MM.1S (cell line): ENCODE measurements around the gene PCF11.
A peak's percentile ranks its signal among the peaks of the same experiment; 100 is the strongest.

Source experiments
- DNase-seq: peaks from one replicate; pipeline ENCODE4 v3.0.0-alpha.2; 2015
- H2AFZ ChIP-seq: fragments of 300-600 bp; sonication (generic); 2 replicates; pipeline ENCODE4 v1.6.0; 2016; ENCODE audit warnings: antibody characterized with exemption, low read length
- H3F3A ChIP-seq: fragments of 300-600 bp; sonication (generic); 2 replicates; pipeline ENCODE4 v1.6.1; 2016; ENCODE audit warnings: mild to moderate bottlenecking, antibody characterized with exemption, low read length, moderate library complexity, mixed read lengths; ENCODE audit not compliant: insufficient read depth
- H3K27ac ChIP-seq: fragments of 300-600 bp; sonication (generic); 2 replicates; pipeline ENCODE4 v1.5.1; 2016; ENCODE audit warnings: mild to moderate bottlenecking, low read length
- H3K27me3 ChIP-seq: fragments of 300-600 bp; sonication (generic); replicated peaks from 2 replicates; pipeline ENCODE4 v1.6.0; 2016; ENCODE audit warnings: low read length; ENCODE audit not compliant: insufficient read depth
- H3K36me3 ChIP-seq: fragments of 300-600 bp; sonication (generic); replicated peaks from 2 replicates; pipeline ENCODE4 v1.6.1; 2016; ENCODE audit warnings: mild to moderate bottlenecking, low read length, mixed read lengths; ENCODE audit not compliant: insufficient read depth
- H3K4me1 ChIP-seq: fragments of 300-600 bp; sonication (generic); 2 replicates; pipeline ENCODE4 v1.6.1; 2016; ENCODE audit warnings: low read length, mixed read lengths
- H3K4me2 ChIP-seq: fragments of 300-600 bp; sonication (generic); 2 replicates; pipeline ENCODE4 v1.6.0; 2016; ENCODE audit warnings: low read depth, low read length
- H3K4me3 ChIP-seq: fragments of 300-600 bp; sonication (generic); 2 replicates; pipeline ENCODE4 v1.5.1; 2016; ENCODE audit warnings: low read length, mixed read lengths
- H3K79me2 ChIP-seq: fragments of 300-600 bp; sonication (generic); 2 replicates; pipeline ENCODE4 v1.6.1; 2016; ENCODE audit warnings: mixed run types, low read length, mixed read lengths
- H3K9ac ChIP-seq: fragments of 300-600 bp; sonication (generic); 2 replicates; pipeline ENCODE4 v1.6.1; 2016; ENCODE audit warnings: low read length, mixed read lengths
- H3K9me2 ChIP-seq: fragments of 300-600 bp; sonication (generic); replicated peaks from 2 replicates; pipeline ENCODE4 v1.6.1; 2016; ENCODE audit warnings: mild to moderate bottlenecking, low read length, mixed read lengths; ENCODE audit not compliant: insufficient read depth
- H3K9me3 ChIP-seq: fragments of 300-600 bp; sonication (generic); replicated peaks from 2 replicates; pipeline ENCODE4 v1.6.1; 2016; ENCODE audit warnings: mild to moderate bottlenecking, low read length, mixed read lengths; ENCODE audit not compliant: insufficient read depth
- H4K20me1 ChIP-seq: fragments of 300-600 bp; sonication (generic); 2 replicates; pipeline ENCODE4 v1.6.1; 2016; ENCODE audit warnings: mild to moderate bottlenecking, low read length, moderate library complexity, mixed read lengths; ENCODE audit not compliant: insufficient read depth
- EZH2 ChIP-seq: fragments of 300-600 bp; sonication (generic); optimal IDR thresholded peaks from 2 replicates; pipeline ENCODE3; 2017; ENCODE audit warnings: low read depth, mild to moderate bottlenecking, antibody characterized with exemption, low read length, mixed read lengths
- EZH2phosphoT487 ChIP-seq: fragments of 300-600 bp; sonication (generic); IDR thresholded peaks from 2 replicates; pipeline ENCODE4 v1.6.1; 2018; ENCODE audit warnings: antibody characterized with exemption, low read length
- TF ChIP-seq, protein P1 (sequence below): fragments of 300-600 bp; sonication (generic); IDR thresholded peaks from 2 replicates; pipeline ENCODE4 v1.5.1; 2016; ENCODE audit warnings: antibody characterized with exemption, low read length, mixed read lengths

The PCF11 gene

DNA sequence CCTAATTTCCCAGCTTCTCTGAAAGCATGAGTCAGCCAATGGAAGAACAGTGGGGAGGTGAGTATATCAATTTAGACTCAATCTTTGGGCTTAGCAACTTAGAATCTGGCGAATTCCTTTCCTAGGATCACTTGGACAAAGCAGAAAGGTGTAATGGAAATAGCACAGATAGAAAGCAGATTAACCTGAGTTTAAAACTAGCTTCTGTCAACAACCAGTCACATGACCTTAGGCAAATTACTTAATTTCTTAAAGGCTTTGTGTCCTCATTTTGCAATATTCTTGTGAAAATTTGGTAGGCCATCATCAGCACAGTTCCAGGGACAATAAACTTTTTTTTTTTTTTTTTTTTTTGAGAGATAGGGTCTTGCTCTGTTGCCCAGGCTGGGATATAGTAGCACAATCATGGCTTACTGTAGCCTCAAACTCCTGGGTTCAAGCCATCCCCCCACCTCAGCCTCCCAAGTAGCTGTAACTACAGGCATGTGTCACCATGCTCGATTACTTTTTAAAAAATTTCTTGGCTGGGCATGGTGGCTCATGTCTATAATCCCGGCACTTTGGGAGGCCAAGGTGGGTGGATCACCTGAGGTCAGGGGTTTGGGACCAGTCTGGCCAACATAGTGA lies 40.8 kb upstream of the PCF11 start:
- peak overlapping the region; percentile 62; the same call in 1 of the 2 replicates for H3K4me2 ChIP-seq

DNA sequence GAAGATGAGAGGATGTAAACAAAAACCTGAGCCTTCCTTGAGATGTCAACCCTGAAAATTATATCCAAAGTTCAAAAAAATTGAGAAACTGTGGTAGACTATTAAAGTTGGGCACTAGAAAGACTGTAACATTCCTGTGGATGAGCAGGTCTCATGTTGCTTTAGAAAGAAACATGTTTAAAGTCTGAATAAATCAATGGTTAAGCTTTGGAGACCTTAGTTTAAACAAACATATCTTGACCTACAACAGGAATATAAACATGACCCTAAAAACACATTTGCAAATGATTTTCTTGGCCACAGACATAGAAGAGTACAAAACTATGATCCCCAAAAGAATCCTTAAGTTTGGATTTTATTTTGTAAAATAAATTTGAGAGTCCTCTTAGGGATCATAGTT lies 38.1 kb upstream of the PCF11 start:
- H3K4me1 ChIP-seq: peaks cover 37% of the 10 kb centered on the region
- H3F3A ChIP-seq: peaks cover 22% of the 10 kb centered on the region
- H2AFZ ChIP-seq: peak overlapping the region; percentile 10; the same call in 1 of the 2 replicates
- no peaks in the 10 kb centered on the region for H3K9me2 ChIP-seq
- H3K27me3 ChIP-seq: no peaks in the 10 kb centered on the region
- no peak for DNase-seq
- TF ChIP-seq EZH2phosphoT487: no peak
- no peak for TF ChIP-seq EZH2
- TF ChIP-seq, protein P1, sequence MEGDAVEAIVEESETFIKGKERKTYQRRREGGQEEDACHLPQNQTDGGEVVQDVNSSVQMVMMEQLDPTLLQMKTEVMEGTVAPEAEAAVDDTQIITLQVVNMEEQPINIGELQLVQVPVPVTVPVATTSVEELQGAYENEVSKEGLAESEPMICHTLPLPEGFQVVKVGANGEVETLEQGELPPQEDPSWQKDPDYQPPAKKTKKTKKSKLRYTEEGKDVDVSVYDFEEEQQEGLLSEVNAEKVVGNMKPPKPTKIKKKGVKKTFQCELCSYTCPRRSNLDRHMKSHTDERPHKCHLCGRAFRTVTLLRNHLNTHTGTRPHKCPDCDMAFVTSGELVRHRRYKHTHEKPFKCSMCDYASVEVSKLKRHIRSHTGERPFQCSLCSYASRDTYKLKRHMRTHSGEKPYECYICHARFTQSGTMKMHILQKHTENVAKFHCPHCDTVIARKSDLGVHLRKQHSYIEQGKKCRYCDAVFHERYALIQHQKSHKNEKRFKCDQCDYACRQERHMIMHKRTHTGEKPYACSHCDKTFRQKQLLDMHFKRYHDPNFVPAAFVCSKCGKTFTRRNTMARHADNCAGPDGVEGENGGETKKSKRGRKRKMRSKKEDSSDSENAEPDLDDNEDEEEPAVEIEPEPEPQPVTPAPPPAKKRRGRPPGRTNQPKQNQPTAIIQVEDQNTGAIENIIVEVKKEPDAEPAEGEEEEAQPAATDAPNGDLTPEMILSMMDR: no peak
- H3K36me3 ChIP-seq: no peaks in the 10 kb centered on the region
- H3K79me2 ChIP-seq: no peaks in the 10 kb centered on the region
- H3K27ac ChIP-seq: peak overlapping the region; percentile 66; the same call in 1 of the 2 replicates
- no peaks in the 10 kb centered on the region for H4K20me1 ChIP-seq
- no peak overlapping the region for H3K4me3 ChIP-seq
- no peak overlapping the region for H3K9ac ChIP-seq
- H3K4me2 ChIP-seq: peak overlapping the region; percentile 62; the same call in 1 of the 2 replicates
- H3K9me3 ChIP-seq: no peaks in the 10 kb centered on the region

More for the DNA sequence above, 40.8 kb upstream of the PCF11 start:
- no peak for DNase-seq
- Histone ChIP-seq H3K27me3 (no peaks in the 10 kb centered on the region), H3F3A (peaks cover 22% of the 10 kb centered on the region), H4K20me1 (no peaks in the 10 kb centered on the region), H3K4me3 (peak overlapping the region; percentile 37; the same call in 1 of the 2 replicates), H3K27ac (no peak overlapping the region), H3K36me3 (no peaks in the 10 kb centered on the region), H3K79me2 (no peaks in the 10 kb centered on the region), H3K9me3 (no peaks in the 10 kb centered on the region), H2AFZ (no peak overlapping the region), H3K9ac (no peak overlapping the region), H3K4me1 (peaks cover 37% of the 10 kb centered on the region), H3K9me2 (no peaks in the 10 kb centered on the region)
- TF ChIP-seq, protein P1: no peak
- TF ChIP-seq EZH2 (no peak), EZH2phosphoT487 (no peak)

GRCh38 chr11:83119216-83119615 lies 37.7 kb upstream of the PCF11 start:
- Histone ChIP-seq H2AFZ (0 out of 2 replicates have a peak overlapping the region, but pooled peaks have one; percentile 4), H4K20me1 (no peaks in the 10 kb centered on the region), H3K4me1 (peaks cover 37% of the 10 kb centered on the region), H3K79me2 (no peaks in the 10 kb centered on the region), H3K4me3 (no peak overlapping the region), H3K9me2 (no peaks in the 10 kb centered on the region), H3K9me3 (no peaks in the 10 kb centered on the region), H3K27me3 (no peaks in the 10 kb centered on the region), H3K27ac (peak overlapping the region; percentile 66; the same call in 1 of the 2 replicates), H3K9ac (no peak overlapping the region), H3F3A (peaks cover 22% of the 10 kb centered on the region), H3K4me2 (peak overlapping the region; percentile 62; the same call in 1 of the 2 replicates), H3K36me3 (no peaks in the 10 kb centered on the region)
- TF ChIP-seq EZH2phosphoT487 (no peak), EZH2 (no peak)
- TF ChIP-seq, protein P1: no peak
- DNase-seq: no peak
